ENCODE data around the gene CPNE5.

Gene CPNE5

DNA sequence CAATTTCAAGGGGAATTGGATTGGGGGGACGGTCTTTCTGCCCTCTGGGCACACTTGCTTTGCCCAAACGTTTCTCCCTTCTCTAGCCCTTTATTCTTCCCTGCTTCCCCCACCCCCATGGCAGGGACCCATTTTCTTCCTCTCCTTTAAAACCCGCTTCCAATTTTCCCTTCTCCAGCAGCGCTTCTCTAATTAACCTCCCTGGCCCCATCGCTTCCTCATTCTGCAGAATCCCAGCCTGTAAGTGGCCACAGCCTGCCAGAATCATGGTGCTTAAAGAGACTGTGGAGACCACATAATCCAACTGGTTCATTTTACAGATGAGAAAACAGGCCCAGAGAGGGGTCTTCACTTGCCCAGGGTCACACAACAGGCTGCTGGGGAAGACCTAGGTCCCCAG is 61.4 kb downstream of the CPNE5 start:
- TF ChIP-seq SIN3A (IDR thresholded peaks at IDR 0.05; ENCODE audit: borderline replicate concordance, insufficient read depth, low read length): no peak
- TF ChIP-seq, protein P1, sequence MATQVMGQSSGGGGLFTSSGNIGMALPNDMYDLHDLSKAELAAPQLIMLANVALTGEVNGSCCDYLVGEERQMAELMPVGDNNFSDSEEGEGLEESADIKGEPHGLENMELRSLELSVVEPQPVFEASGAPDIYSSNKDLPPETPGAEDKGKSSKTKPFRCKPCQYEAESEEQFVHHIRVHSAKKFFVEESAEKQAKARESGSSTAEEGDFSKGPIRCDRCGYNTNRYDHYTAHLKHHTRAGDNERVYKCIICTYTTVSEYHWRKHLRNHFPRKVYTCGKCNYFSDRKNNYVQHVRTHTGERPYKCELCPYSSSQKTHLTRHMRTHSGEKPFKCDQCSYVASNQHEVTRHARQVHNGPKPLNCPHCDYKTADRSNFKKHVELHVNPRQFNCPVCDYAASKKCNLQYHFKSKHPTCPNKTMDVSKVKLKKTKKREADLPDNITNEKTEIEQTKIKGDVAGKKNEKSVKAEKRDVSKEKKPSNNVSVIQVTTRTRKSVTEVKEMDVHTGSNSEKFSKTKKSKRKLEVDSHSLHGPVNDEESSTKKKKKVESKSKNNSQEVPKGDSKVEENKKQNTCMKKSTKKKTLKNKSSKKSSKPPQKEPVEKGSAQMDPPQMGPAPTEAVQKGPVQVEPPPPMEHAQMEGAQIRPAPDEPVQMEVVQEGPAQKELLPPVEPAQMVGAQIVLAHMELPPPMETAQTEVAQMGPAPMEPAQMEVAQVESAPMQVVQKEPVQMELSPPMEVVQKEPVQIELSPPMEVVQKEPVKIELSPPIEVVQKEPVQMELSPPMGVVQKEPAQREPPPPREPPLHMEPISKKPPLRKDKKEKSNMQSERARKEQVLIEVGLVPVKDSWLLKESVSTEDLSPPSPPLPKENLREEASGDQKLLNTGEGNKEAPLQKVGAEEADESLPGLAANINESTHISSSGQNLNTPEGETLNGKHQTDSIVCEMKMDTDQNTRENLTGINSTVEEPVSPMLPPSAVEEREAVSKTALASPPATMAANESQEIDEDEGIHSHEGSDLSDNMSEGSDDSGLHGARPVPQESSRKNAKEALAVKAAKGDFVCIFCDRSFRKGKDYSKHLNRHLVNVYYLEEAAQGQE (IDR thresholded peaks at IDR 0.05; ENCODE audit: insufficient read depth in 1 of 2, low read depth in 2 of 2, low read length in 2 of 2): no peak
- no peak for TF ChIP-seq FOXP2 (optimal IDR thresholded peaks at IDR 0.05; ENCODE audit: borderline replicate concordance, extremely low read depth, extremely low read length, insufficient read depth)
- TF ChIP-seq TAF1 (IDR thresholded peaks at IDR 0.05; ENCODE audit: borderline replicate concordance, insufficient read depth, low read length): no peak
- TF ChIP-seq POLR2AphosphoS5 (IDR thresholded peaks at IDR 0.05; ENCODE audit: low read depth, low read length): no peak

DNA sequence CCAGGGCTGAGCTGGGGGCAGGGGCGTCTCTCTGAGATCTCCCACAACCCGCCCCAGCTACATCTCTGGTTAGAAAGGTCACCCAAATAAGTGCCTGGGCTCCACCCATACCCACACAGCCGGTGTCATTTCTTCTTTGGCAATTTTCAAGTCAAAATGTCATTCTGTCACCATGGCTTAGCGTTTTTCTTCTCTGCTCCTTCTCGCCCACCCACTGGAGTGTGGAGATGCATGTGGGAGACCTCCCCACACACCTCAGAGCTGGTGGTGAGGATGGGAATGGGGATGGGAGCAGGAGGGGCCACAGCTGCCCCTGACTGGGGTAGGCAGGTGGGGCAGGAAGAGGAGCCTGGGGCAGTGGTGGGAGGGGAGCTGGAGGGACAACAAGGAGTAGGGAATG is 63.1 kb downstream of the CPNE5 start:
- no peak for TF ChIP-seq FOXP2 (optimal IDR thresholded peaks at IDR 0.05; ENCODE audit: borderline replicate concordance, extremely low read depth, extremely low read length, insufficient read depth)
- TF ChIP-seq, protein P1 (IDR thresholded peaks at IDR 0.05; ENCODE audit: insufficient read depth in 1 of 2, low read depth in 2 of 2, low read length in 2 of 2): no peak
- TF ChIP-seq TAF1 (IDR thresholded peaks at IDR 0.05; ENCODE audit: borderline replicate concordance, insufficient read depth, low read length): no peak

DNA sequence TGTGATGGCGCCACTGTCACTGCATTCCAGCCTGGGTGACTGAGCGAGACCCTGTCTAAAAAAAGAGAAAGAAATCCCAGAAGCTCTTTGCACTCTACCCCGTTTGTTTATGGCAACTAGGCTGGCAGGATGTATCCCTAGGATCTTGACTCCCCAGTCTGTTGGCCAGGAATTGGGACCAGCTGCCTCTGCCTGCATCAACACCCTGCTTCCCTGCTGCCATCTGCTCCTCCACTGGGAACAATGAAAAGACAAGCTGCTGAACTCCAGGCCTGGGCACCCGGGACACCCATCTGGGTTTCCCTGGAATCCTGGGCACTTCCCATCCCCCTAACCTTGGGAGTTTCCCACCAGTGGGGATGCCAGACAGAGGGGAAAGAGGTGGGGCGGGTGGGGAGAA is 64.9 kb downstream of the CPNE5 start:
- TF ChIP-seq, protein P1 (IDR thresholded peaks at IDR 0.05; ENCODE audit: insufficient read depth in 1 of 2, low read depth in 2 of 2, low read length in 2 of 2): no peak
- no peak for TF ChIP-seq POLR2AphosphoS5 (IDR thresholded peaks at IDR 0.05; ENCODE audit: low read depth, low read length)
- no peak for TF ChIP-seq SIN3A (IDR thresholded peaks at IDR 0.05; ENCODE audit: borderline replicate concordance, insufficient read depth, low read length)
- no peak for TF ChIP-seq FOXP2 (optimal IDR thresholded peaks at IDR 0.05; ENCODE audit: borderline replicate concordance, extremely low read depth, extremely low read length, insufficient read depth)
- TF ChIP-seq TAF1 (IDR thresholded peaks at IDR 0.05; ENCODE audit: borderline replicate concordance, insufficient read depth, low read length): no peak

DNA sequence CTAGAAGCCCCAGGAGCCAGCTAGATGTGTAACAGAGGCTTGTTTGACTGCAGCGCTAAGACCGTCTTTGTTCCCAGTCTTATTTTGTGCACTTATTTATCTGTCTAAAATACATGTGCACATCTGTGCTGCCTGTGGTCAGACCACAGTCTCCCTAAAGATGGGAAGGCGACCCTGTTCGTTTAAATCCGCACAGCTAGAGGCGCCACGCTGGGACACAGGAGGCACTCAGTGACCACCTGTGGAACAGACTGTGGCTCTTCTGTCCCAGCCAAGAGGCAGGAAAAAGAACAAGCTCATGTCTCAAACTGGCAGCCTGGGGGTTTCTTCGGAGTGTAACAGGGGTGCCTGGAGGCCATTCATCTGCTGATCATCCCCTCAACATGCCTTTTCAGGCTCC is 66.8 kb downstream of the CPNE5 start:
- TF ChIP-seq TAF1 (IDR thresholded peaks at IDR 0.05; ENCODE audit: borderline replicate concordance, insufficient read depth, low read length) (no peak), FOXP2 (optimal IDR thresholded peaks at IDR 0.05; ENCODE audit: borderline replicate concordance, extremely low read depth, extremely low read length, insufficient read depth) (no peak), SIN3A (IDR thresholded peaks at IDR 0.05; ENCODE audit: borderline replicate concordance, insufficient read depth, low read length) (no peak), POLR2AphosphoS5 (IDR thresholded peaks at IDR 0.05; ENCODE audit: low read depth, low read length) (no peak)
- TF ChIP-seq, protein P1 (IDR thresholded peaks at IDR 0.05; ENCODE audit: insufficient read depth in 1 of 2, low read depth in 2 of 2, low read length in 2 of 2): no peak

DNA sequence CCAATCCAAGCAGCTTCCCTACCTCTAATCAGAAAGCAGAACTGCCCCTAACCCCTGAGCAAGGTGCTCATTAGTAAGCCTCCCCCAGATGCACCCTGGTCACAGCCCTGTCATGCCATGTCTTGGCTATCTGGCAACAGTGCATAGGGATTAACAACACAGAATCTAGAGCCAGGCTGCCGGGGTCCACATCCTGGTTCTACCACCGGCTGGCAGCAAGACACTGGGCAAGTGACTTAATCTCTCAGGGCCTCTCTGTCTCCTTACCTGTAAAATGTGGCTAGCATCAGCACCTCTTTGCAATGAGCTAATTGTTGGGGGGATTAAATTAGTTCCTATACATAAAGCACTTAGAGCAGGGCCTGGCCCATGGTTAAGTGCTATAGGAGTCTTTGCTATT is 68.1 kb downstream of the CPNE5 start:
- TF ChIP-seq POLR2AphosphoS5 (IDR thresholded peaks at IDR 0.05; ENCODE audit: low read depth, low read length): no peak
- TF ChIP-seq, protein P1 (IDR thresholded peaks at IDR 0.05; ENCODE audit: insufficient read depth in 1 of 2, low read depth in 2 of 2, low read length in 2 of 2): no peak
- TF ChIP-seq FOXP2 (optimal IDR thresholded peaks at IDR 0.05; ENCODE audit: borderline replicate concordance, extremely low read depth, extremely low read length, insufficient read depth): no peak
- TF ChIP-seq SIN3A (IDR thresholded peaks at IDR 0.05; ENCODE audit: borderline replicate concordance, insufficient read depth, low read length): no peak
- TF ChIP-seq TAF1 (IDR thresholded peaks at IDR 0.05; ENCODE audit: borderline replicate concordance, insufficient read depth, low read length): no peak

Data from PFSK-1 (cell line).